ENCODE measurements around the gene JUN. TPM values are rescaled to one million over a fixed set of nuclear protein-coding genes. Genes with fewer than 3 reads are reported as not detected.
"Not testable (repeated sequence)": the region's sequence is repeated elsewhere in the genome, so short reads cannot be mapped to it uniquely, and the experiment has no call there.

The JUN gene
- total RNA-seq, 1 donor from 2014 or later = 77.1 TPM

- intact Hi-C loops (cut with micrococcal nuclease) = loop anchor here (10.0 kb wide), 1 partner anchor 267 kb away; the partner anchor contains the start of gene OMA1
These were observed 27.5 kb upstream of the JUN start for GRCh38 chr1:58811303-58811702.

GRCh38 chr1:58809325-58810010 is 25.6 kb upstream of the JUN start:
- intact Hi-C loops (cut with micrococcal nuclease) = loop anchor here (10.0 kb wide), 1 partner anchor 265 kb away; the partner anchor contains the start of gene OMA1

GRCh38 chr1:58808077-58808476 is 24.2 kb upstream of the JUN start:
- intact Hi-C loops (cut with micrococcal nuclease) = no loop called here

GRCh38 chr1:58805716-58806571 is 22.1 kb upstream of the JUN start:
- intact Hi-C loops (cut with micrococcal nuclease) = no loop called here

GRCh38 chr1:58804853-58805565 is 21.2 kb upstream of the JUN start:
- intact Hi-C loops (cut with micrococcal nuclease) = no loop called here

- intact Hi-C loops (cut with micrococcal nuclease) = no loop called here
These were observed 20.0 kb upstream of the JUN start for GRCh38 chr1:58803858-58804257.

- intact Hi-C loops (cut with micrococcal nuclease) = no loop called here
These were observed 19.0 kb upstream of the JUN start for GRCh38 chr1:58802640-58803399.

- intact Hi-C loops (cut with micrococcal nuclease) = not testable (repeated sequence)
These were observed 17.4 kb upstream of the JUN start for GRCh38 chr1:58801286-58801685.

- intact Hi-C loops (cut with micrococcal nuclease) = no loop called here
These were observed 15.8 kb upstream of the JUN start for GRCh38 chr1:58799650-58800049.

GRCh38 chr1:58798910-58799442 is 15.1 kb upstream of the JUN start:
- intact Hi-C loops (cut with micrococcal nuclease) = no loop called here

- intact Hi-C loops (cut with micrococcal nuclease) = no loop called here
These were observed 12.6 kb upstream of the JUN start for GRCh38 chr1:58796416-58796815.

GRCh38 chr1:58794585-58794984 is 10.7 kb upstream of the JUN start:
- intact Hi-C loops (cut with micrococcal nuclease) = loop anchor here (2.0 kb wide), 1 partner anchor 18 kb away; no protein-coding TSS in a partner anchor

- intact Hi-C loops (cut with micrococcal nuclease) = no loop called here
These were observed 9.0 kb upstream of the JUN start for GRCh38 chr1:58792846-58793245.

- intact Hi-C loops (cut with micrococcal nuclease) = no loop called here
These were observed 7.3 kb upstream of the JUN start for GRCh38 chr1:58791106-58791505.

GRCh38 chr1:58789996-58790660 is 6.3 kb upstream of the JUN start:
- intact Hi-C loops (cut with micrococcal nuclease) = no loop called here

GRCh38 chr1:58789322-58789856 is 5.5 kb upstream of the JUN start:
- intact Hi-C loops (cut with micrococcal nuclease) = no loop called here

- intact Hi-C loops (cut with micrococcal nuclease) = no loop called here
These were observed 4.4 kb upstream of the JUN start for GRCh38 chr1:58788259-58788658.

GRCh38 chr1:58786927-58787245 is 3.0 kb upstream of the JUN start:
- intact Hi-C loops (cut with micrococcal nuclease) = no loop called here

- intact Hi-C loops (cut with micrococcal nuclease) = no loop called here
These were observed 2.5 kb upstream of the JUN start for GRCh38 chr1:58786184-58786926.
